Mucosa of rectum (tissue), 2 donors: ENCODE data around the gene CFAP77.

Source experiments
- H3K27ac ChIP-seq, 2 donors: one replicate each; pipeline ENCODE4 v1.7.0; 2013; ENCODE audit warnings: inconsistent platforms in 2 of 2, low read depth in 2 of 2, low read length in 2 of 2
- H3K27me3 ChIP-seq, 2 donors: one replicate each; pipeline ENCODE4 v1.7.0; 2013; ENCODE audit warnings: low read length in 2 of 2; ENCODE audit not compliant: control insufficient read depth in 2 of 2, insufficient read depth in 2 of 2
- H3K36me3 ChIP-seq, 2 donors: one replicate each; pipeline ENCODE4 v1.7.0; 2013; ENCODE audit warnings: low read length in 2 of 2; ENCODE audit not compliant: control insufficient read depth in 2 of 2, insufficient read depth in 2 of 2
- H3K4me1 ChIP-seq, 2 donors: one replicate each; pipeline ENCODE4 v1.7.0; 2013; ENCODE audit warnings: low read length in 2 of 2, mild to moderate bottlenecking in 1 of 2; ENCODE audit not compliant: control insufficient read depth in 2 of 2, insufficient read depth in 2 of 2
- H3K4me3 ChIP-seq, 2 donors: one replicate each; pipeline ENCODE4 v1.7.0; 2013; ENCODE audit warnings: low read length in 2 of 2
- H3K9ac ChIP-seq, 2 donors: one replicate each; pipeline ENCODE4 v1.7.0; 2013; ENCODE audit warnings: low read length in 2 of 2, low read depth in 1 of 2, mild to moderate bottlenecking in 1 of 2
- H3K9me3 ChIP-seq, 2 donors: one replicate each; pipeline ENCODE4 v1.7.0; 2013; ENCODE audit warnings: low read length in 2 of 2; ENCODE audit not compliant: control insufficient read depth in 2 of 2
- donor health status: healthy.
- donor health status: Normal muscosa, but diverticular disease.

Gene CFAP77

GRCh38 chr9:132381966-132382541 is 28.0 kb upstream of the CFAP77 start:
- no peaks in the 10 kb centered on the region for H3K27me3 ChIP-seq
- H3K4me3 ChIP-seq: no peak overlapping the region
- no peak overlapping the region for H3K9ac ChIP-seq
- H3K9me3 ChIP-seq: no peaks in the 10 kb centered on the region
- peak overlapping the region; percentile 56 to 57 for H3K27ac ChIP-seq
- peaks cover 48 to 60% of the 10 kb centered on the region in 2 donors for H3K36me3 ChIP-seq
- H3K4me1 ChIP-seq: no peaks in the 10 kb centered on the region

DNA sequence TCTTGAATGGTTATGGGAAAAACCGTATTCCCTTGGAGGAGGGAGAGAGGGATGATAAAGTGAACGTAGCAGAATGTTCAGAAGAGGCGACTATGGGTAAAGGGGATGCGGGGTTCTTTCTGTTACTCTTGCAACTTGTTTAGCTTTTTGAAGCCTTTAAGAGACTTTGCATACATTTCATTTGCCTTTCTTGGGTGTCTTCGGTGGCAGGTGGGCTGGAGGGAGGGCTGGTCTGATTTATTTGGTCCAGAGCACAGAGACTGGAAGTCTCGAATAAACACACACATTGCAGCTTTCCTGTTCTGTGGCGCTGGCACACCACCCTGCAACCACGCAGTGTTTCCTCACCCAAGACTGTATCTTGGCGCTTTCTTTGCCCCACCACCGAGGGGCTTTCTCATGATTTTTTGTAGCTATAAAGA is 26.5 kb upstream of the CFAP77 start:
- Histone ChIP-seq H3K36me3 (peaks cover 44 to 57% of the 10 kb centered on the region in 2 donors), H3K27ac (peak overlapping the region in 1 of 2 donors; percentile 52), H3K4me1 (no peaks in the 10 kb centered on the region), H3K27me3 (no peaks in the 10 kb centered on the region), H3K9ac (no peak overlapping the region), H3K4me3 (no peak overlapping the region), H3K9me3 (no peaks in the 10 kb centered on the region)

GRCh38 chr9:132384376-132384775 is 25.6 kb upstream of the CFAP77 start:
- Histone ChIP-seq H3K36me3 (peaks cover 40 to 50% of the 10 kb centered on the region in 2 donors), H3K4me3 (no peak overlapping the region), H3K9ac (no peak overlapping the region), H3K9me3 (no peaks in the 10 kb centered on the region), H3K4me1 (no peaks in the 10 kb centered on the region), H3K27ac (peak overlapping the region in 1 of 2 donors; percentile 52), H3K27me3 (no peaks in the 10 kb centered on the region)

DNA sequence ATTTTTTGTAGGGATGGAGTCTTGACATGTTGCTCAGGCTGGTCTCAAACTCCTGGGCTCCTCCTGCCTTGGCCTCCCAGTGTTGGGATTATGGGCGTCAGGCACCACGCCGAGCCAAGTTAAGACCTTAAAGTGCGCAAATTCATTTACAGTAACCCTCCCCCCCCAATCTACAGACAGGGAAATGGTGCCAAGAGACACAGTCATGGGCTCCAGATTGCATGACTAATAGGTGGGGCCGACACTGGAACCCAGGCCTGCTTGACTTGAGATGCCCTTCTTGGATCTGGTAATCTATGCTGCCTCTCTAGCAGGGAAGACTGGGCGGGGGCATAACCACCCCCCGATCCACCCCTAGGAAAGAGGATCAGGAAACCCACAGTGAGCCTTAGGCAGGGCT is 22.9 kb upstream of the CFAP77 start:
- Histone ChIP-seq H3K9me3 (no peaks in the 10 kb centered on the region), H3K9ac (no peak overlapping the region), H3K4me3 (no peak overlapping the region), H3K27me3 (no peaks in the 10 kb centered on the region), H3K4me1 (no peaks in the 10 kb centered on the region), H3K27ac (no peak overlapping the region), H3K36me3 (peaks cover 60 to 65% of the 10 kb centered on the region in 2 donors)

DNA sequence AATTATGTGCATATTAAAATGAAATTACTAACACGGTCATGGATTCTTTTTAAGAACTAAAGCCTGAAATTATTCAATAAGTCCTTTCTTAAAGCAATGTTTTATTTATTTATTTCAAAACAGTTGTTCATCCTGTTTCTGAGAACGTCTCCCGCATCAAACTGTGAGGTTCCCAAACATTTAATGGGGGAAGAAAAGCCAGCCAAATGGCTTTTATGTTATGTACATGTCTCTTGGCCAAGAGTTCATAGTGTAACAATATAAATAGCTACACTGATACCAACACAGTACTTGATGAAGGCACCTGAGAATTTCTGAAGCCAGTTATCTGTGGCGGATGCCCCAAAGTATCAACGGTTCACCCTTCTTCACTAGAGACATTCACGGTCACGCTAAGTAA is 19.0 kb upstream of the CFAP77 start:
- H3K27ac ChIP-seq: no peak overlapping the region
- H3K27me3 ChIP-seq: no peaks in the 10 kb centered on the region
- peaks cover 53 to 72% of the 10 kb centered on the region in 2 donors for H3K36me3 ChIP-seq
- no peaks in the 10 kb centered on the region for H3K9me3 ChIP-seq
- H3K4me3 ChIP-seq: no peak overlapping the region
- no peaks in the 10 kb centered on the region for H3K4me1 ChIP-seq
- H3K9ac ChIP-seq: no peak overlapping the region

- no peaks in the 10 kb centered on the region for H3K27me3 ChIP-seq
These were observed 18.6 kb upstream of the CFAP77 start for GRCh38 chr9:132391449-132391848.

GRCh38 chr9:132395560-132395959 is 14.5 kb upstream of the CFAP77 start:
- Histone ChIP-seq H3K9ac (no peak overlapping the region), H3K36me3 (peaks cover 51 to 71% of the 10 kb centered on the region in 2 donors)

More at GRCh38 chr9:132391449-132391848, 18.6 kb upstream of the CFAP77 start:
- no peak overlapping the region for H3K9ac ChIP-seq
- H3K4me1 ChIP-seq: no peaks in the 10 kb centered on the region
- H3K36me3 ChIP-seq: peaks cover 55 to 72% of the 10 kb centered on the region in 2 donors
- no peak overlapping the region for H3K27ac ChIP-seq
- H3K9me3 ChIP-seq: no peaks in the 10 kb centered on the region
- no peak overlapping the region for H3K4me3 ChIP-seq

GRCh38 chr9:132401824-132402223 is 8.2 kb upstream of the CFAP77 start:
- Histone ChIP-seq H3K4me1 (peaks cover 7 to 8% of the 10 kb centered on the region in 2 donors), H3K36me3 (peaks cover 26 to 44% of the 10 kb centered on the region in 2 donors), H3K27me3 (no peaks in the 10 kb centered on the region), H3K9ac (no peak overlapping the region), H3K4me3 (no peak overlapping the region), H3K27ac (no peak overlapping the region), H3K9me3 (no peaks in the 10 kb centered on the region)

More at GRCh38 chr9:132395560-132395959, 14.5 kb upstream of the CFAP77 start:
- no peaks in the 10 kb centered on the region for H3K9me3 ChIP-seq
- no peak overlapping the region for H3K4me3 ChIP-seq
- H3K27me3 ChIP-seq: no peaks in the 10 kb centered on the region
- no peaks in the 10 kb centered on the region for H3K4me1 ChIP-seq
- no peak overlapping the region for H3K27ac ChIP-seq

DNA sequence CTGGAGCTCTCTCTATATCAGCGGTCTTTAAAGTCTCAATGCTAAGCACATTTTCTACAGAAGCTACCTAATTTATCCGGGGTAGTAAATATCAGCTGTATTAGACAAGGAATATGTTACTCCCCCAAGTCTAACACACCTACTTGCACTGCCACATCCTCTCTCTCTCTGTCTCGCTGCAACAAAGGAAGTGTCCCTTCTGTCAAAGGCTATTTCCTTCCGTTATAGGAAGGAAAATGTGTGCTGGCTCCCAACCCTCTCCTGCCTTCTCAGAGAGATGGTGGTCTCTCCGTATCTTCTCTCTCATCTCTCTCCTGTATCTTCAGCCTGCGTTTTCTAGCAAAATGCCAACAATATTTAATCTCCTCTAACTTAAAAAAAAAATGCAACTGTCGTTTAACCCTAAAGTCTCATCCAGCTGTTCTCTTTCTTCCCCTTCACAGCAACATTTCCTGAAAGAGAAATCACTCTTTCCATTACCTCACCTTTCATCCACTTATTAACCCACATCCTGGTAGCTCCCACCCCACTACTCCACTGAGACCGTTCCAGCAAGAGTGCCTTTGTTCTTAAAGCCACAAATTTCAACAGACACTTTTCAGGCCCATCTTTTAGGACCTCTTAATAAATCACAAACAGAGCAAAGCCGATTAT is 5.7 kb upstream of the CFAP77 start:
- Histone ChIP-seq H3K27ac (no peak overlapping the region), H3K4me1 (peaks cover 7 to 11% of the 10 kb centered on the region in 2 donors), H3K27me3 (peaks cover 0 to under 1% of the 10 kb centered on the region in 2 donors), H3K9me3 (no peaks in the 10 kb centered on the region), H3K36me3 (peaks cover 13 to 25% of the 10 kb centered on the region in 2 donors), H3K4me3 (no peak overlapping the region), H3K9ac (no peak overlapping the region)

- Histone ChIP-seq H3K9me3 (no peaks in the 10 kb centered on the region), H3K27ac (no peak within 1 kb of the TSS), H3K36me3 (peaks cover 5 to 12% of the 10 kb centered on the region in 2 donors), H3K27me3 (peaks cover 21% of the 10 kb centered on the region in 2 donors), H3K9ac (peak within 1 kb of the TSS; percentile 71 to 78), H3K4me3 (peak within 1 kb of the TSS; percentile 74 to 83), H3K4me1 (peaks cover 14 to 24% of the 10 kb centered on the region in 2 donors)
These were observed 3.4 kb upstream of the CFAP77 start, which contains the start of gene TTF1 for GRCh38 chr9:132406554-132407122. Gene TTF1 (minus strand): TSS chr9:132406840. CDS start chr9:132402821, 4,019 bp downstream.
